GM18499 (cell line): ENCODE data around the gene SDHAF1.
A peak's percentile ranks its signal among the peaks of the same experiment; 100 is the strongest.
"Not testable (repeated sequence)": the region's sequence is repeated elsewhere in the genome, so short reads cannot be mapped to it uniquely, and the experiment has no call there.

Experiments
- ATAC-seq: cut with Tn5 transposase; IDR thresholded peaks from one replicate; pipeline ENCODE4 v1.9.1; 2021; ENCODE audit warnings: moderate number of reproducible peaks; ENCODE audit not compliant: insufficient read depth, unreplicated experiment

The SDHAF1 gene, protein sequence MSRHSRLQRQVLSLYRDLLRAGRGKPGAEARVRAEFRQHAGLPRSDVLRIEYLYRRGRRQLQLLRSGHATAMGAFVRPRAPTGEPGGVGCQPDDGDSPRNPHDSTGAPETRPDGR

DNA sequence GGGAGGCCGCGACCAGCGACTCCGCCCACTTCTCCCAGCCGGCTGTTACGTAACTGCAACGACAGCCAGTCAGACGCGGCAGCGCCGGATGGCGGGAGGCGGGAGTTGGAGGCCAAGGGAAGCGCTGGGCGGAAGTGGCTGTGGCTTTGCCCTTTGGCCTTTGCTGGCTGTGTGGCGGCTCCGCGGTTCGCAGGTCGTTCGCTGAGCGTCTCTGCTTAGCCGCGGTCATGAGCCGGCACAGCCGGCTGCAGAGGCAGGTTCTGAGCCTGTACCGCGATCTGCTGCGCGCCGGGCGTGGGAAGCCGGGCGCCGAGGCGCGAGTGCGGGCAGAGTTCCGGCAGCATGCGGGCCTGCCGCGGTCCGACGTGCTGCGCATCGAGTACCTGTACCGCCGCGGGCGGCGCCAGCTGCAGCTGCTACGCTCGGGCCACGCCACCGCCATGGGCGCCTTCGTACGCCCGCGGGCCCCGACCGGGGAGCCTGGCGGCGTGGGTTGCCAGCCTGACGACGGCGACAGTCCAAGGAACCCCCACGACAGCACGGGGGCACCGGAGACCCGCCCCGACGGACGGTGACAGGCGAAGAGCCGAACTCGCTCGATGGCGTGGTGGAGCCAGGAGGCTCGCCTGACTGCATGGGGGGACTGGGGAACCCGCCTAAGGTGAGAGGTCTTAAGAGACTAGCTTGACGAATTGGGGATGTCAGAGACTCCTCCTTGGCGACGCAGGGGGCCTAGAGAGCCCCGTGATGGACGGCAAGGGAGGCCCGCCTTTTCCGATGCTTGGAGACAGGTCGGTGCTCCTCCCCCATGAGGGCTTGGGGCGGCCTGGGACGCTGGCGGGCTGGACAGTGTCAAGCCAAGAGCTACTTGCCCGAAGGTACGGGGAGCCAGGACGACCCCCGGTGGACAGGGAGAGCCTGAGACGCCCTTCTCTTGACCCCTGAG lies at the start of gene SDHAF1:
SDHAF1 (plus strand) TSS at position 141 of the 946 bp plus-strand sequence; CDS start at position 228, 87 bp downstream.
- peak; percentile 51 for ATAC-seq

DNA sequence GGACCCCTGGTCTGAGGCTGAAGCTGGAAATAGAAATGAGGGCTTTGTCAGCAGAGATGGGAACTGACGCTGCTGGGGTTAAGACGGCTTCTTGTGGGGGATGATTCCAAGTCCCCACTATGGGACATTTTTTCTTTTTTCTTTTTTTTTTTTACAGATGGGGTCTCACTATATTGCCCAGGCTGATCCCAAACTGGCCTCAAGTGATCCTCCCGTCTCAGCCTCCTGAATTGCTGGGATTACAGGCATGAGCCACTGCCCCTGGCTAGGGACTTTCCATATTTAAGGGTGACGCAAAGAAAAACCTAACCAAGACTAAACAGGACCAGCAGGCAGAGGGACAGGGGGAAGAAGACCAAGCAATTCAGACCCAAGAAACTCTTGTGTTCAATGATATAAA lies 48.8 kb upstream of the SDHAF1 start:
- ATAC-seq, result no peak

DNA sequence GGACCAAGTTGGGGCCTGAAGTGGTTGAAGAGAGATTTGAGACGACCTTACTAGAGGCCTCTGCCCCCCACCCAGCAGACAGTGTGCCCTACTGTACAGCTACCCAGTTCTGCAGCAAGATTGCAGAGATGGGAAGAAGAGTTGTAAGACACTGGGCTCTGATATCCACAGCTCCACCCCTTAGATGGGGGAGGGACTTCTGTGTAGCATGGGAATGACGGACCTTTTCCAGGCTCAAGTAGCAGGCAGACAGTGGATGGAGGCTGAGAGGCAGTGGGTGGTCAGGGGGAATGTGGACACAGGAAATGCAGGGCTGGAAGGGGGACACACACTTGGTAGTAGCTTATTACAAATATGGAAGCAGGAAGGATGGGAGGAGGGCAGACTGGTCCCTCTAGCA lies 45.9 kb upstream of the SDHAF1 start:
- ATAC-seq, result no peak

DNA sequence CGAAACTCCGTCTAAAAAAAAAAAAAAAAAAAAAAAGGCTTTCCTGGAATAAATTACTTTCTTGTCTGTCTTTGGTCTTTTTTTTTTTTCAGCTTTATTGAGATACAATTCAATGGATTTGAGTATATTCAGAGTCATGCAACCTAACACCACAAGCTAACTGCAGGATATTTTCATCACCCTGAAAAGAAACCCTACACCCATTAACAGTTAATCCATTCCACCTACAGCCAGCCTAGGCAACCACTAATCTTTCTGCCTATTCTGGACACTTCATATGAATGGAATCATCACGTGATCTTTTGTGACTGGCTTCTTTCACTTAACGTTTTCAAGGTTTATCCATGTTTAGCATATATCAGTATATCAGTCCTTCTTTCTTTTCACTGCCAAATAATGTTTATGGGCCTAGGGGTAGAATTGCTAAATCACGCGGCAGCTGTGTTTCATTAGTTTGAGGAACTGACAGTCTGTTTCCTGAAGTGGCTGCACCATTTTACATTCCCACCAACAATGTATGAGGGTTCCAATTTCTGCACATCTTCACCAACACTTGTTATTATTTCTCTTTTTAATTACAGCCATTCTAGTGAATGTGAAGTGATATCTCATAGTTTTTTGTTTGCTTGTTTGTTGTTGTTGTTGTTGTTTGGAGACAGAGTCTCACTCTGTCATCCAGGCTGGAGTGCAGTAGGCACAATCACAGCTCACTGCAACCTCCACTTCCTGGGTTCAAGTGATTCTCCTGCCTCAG lies 38.9 kb upstream of the SDHAF1 start:
- no peak for ATAC-seq

DNA sequence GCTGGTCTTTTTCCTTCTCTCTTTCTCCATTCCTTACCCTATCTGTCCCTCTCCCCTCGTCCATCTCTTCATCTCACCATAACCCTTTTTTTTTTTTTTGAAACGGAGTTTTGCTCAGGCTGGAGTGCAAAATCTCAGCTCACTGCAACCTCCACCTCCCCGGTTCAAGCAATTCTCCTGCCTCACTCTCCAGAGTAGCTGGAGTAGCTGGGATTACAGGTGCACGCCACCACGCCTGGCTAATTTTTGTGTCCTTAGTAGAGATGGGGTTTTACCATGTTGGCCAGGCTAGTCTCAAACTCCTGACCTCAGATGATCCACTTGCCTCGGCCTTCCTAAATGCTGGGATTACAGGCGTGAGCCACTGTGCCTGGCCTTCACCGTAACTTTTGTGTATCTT lies 37.6 kb upstream of the SDHAF1 start:
- ATAC-seq, result not testable (repeated sequence)

DNA sequence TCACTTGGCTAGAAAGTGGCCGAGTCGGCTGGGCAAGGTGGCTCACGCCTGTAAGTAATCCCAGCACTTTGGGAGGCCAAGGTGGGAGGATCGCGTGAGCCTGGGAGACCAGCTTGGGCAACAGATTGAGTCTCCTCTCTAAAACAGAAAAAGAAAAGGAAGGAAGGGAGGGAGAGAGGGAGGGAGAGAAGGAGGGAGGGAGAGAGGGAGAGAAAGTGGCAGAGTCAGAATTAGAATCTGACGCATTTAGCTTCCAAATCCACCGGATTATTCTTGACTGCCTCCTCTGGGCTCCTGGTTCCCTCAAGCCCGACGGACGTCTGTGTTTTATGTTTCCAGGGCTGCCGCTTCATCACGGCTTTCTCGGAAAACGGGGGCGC lies 36.3 kb upstream of the SDHAF1 start:
- no peak for ATAC-seq

DNA sequence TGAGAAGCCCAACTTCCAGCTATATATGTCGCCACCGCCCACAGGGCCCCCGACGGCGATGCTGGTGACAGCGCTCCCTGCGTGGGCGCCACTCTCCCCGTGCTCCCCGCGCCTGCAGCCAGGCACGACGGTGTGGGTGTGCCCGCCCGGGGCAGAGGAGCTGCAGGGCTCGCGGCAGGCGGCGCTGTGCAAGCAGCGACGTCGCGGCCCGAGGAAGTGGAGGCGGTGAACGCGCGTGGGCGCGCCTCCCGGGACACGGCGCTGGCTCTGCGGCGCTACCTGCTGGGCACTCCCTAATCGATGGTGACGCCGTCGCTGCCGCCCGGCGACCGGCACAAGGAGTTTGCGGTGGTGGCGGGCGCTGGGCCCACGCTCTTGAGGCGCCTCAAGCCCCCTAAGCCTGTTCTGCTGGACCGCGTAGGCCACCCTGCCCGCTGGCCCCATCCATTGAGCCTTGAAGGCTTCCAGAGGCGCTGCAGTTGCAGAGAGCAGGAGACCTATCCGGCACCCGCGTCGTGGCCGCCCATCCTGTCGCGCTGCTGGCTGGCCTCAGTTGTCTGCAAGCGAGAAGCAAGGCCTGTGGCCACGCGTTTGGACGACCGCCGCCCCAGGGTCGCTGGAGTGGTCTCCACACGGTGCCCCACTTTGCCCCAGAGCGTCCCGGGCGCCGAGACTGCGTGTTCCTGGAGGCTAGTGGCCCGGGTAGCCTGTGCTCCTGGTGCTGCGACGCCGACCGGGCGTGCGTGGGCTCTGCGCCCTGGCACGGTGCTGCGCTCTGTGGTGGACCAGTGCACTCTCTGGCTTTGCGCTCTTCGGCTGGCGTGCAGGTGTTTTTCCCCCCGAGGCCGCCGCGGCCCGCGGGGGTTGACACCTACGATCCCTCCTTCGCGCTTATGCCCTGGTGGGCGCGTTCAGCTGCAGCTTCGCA lies 35.7 kb upstream of the SDHAF1 start:
- ATAC-seq, result no peak

DNA sequence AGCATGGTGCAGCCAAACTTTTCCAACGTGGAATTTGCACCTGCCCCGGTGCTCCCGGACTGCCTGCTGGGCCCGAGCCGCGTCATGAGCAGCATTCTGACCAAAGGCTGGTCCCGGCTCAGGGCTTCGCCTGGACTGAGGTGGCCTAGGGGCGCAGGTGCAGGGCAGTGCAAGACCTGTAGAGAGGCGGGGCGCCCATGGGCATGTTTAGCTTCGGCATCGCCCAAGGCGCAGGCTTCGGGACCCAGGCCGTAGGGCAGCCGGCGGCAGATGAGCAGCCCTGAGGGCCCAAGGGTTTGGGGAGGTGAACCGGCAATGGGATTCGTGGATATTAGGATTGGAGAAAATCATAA lies 35.0 kb upstream of the SDHAF1 start:
- no peak for ATAC-seq

DNA sequence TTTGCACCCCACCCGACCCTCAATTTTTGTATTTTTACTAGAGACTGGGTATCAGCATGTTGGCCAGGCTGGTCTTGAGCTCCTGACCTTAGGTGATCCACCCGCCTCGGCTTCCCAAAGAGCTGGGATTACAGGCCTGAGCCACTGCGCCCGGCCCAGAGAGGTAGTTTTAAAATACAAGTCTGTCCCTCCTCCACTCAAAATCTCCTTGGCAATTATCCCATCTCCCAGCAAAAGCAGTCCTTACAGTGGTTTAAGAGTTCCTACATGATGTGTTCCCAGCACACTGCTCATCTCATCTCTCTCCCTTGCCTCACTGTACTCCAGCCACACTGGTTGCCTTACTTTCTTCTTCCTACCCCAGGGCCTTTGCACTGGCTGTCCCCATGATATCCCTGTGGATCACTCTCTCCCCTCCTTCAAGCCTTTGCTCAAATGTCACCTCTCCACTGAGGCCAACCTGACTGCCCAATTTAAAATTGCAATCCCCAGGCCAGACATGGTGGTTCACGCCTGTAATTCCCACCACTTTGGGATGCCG lies 34.5 kb upstream of the SDHAF1 start:
- ATAC-seq, result no peak

DNA sequence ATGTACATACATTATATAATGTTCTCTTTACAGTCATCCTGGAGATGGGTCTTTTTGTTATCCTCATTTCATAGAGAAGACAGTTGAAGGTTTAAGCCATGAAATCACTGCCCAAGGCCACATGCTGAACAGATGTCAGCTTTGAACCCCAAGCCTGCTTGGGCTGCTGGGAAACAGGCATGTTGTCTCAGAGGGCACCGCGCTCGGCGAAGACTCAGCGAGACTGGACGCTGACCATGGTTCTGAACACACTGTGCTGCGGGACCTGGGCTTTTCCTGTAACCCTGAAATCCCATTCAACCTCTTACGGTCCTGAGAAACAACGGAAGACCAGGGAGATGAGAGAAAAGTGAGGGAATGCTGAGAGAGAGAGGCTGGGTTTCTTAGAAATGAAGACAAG lies 31.5 kb upstream of the SDHAF1 start:
- no peak for ATAC-seq

DNA sequence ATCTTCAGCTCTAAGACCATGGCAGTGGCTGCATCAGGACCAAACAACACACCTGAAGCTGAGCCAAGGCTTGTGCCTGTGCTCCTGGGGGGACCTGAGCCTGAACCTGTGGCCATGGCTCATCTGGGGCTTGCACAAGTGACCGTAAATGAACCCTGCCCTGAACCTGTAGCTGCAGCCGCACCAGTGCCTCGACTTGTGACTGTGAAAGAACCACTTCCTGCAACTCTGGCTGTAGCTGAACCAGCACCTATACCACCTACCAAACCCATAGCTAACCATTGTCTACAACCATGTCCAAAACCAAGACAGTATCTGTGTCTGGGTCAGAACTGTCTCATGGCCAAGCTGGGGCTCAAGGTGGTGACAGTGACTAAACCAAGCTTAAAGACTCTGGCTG lies 28.2 kb upstream of the SDHAF1 start:
- no peak for ATAC-seq

DNA sequence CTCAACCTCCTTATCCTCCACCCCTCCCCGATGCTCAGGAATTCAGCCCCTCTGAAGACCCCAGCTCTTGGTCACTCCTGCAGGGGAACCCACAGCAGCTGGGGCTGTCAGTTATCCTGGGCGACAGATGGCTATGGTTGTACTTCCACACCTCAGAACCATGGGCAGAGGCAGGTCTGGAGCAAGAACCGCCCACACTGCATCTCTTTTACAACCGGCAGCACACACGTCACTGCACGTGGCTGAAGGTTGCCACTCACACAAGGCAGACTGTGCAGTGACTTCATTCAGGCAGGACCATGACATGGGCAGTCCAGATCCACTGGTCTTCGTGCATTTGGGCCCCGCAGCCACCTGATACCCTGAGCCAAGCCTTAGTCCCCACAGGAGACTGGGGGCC lies 21.5 kb upstream of the SDHAF1 start:
- no peak for ATAC-seq

DNA sequence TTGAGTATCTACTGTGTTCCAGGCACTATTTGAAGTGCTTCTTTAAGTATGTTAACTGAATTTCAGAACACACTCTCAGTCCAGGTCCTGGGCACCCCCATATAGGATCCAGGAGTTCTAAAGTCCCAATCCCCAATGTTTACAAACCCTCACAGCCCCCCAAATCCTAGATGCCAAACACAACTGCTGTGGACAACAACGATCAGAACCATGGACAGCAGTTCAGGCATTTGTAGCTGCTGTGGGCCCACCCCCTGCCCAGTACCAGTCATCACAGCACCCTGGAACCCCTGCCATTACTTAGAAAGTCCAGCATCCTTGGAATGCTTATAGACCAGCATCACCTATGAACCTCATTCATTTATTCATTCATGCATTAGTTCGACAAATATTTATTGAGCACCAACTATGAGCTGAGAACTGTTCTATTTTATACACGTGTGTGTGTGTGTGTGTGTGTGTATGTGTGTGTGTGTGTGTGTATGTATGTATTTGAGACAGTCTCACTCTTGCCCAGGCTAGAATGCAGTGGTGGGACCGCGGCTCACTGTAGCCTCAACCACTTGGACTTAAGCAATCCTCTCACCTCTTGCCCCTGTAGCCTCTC lies 19.3 kb upstream of the SDHAF1 start:
- no peak for ATAC-seq

DNA sequence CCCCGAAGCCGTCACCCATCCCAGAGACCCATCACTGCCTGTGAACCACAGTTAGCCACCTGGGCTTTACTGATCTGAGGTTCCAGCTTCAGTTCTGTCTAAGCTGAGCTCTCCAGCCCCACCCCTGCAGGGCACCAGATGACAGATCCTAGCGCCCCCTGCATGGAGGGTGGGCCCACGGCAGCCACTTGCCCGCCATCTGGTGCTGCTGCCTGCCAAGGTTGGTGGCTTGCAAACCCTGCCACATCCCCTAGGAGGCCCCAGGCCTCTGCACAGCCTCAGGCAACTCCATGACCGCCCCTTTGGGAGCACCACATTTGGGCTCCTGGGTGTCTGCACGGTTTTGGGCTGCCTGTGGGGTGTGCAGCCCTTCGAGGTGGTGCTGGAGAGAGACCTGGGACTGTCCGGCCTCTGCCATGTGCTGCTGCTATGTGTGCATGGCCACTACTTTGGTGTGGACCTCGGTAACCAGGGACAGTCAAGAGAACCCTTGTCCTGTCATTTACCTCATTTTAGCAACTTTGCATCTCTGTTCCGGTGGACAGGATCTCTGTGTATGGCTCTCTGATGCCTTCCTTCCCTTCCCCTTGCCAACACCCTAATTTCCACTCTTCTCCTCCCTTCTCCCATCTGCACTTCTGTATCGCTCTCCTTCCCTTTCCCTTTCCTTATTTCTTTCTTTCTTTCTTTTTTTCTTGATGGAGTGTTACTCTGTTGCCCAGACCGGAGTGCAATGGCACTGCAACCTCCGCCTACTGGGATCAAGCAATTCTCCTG lies 17.4 kb upstream of the SDHAF1 start:
- ATAC-seq, result no peak

DNA sequence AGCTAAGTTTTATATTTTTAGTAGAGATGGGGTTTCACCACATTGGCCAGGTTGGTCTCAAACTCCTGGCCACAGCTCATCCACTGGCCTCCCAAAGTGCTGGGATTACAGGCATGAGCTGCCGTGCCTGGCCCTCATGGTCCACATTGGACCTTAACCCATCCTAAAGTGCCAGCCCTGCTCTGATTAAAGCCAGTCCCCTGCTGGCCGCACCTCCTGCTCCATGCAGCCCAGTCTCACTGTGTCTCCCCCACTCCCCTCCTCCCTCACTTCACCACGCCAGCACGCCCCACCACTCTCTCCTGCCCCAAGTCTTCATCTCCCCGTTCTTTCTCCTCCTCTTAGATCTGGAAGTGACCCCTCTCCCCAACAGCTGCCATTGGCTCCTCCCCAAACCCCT lies 16.7 kb upstream of the SDHAF1 start:
- no peak for ATAC-seq

DNA sequence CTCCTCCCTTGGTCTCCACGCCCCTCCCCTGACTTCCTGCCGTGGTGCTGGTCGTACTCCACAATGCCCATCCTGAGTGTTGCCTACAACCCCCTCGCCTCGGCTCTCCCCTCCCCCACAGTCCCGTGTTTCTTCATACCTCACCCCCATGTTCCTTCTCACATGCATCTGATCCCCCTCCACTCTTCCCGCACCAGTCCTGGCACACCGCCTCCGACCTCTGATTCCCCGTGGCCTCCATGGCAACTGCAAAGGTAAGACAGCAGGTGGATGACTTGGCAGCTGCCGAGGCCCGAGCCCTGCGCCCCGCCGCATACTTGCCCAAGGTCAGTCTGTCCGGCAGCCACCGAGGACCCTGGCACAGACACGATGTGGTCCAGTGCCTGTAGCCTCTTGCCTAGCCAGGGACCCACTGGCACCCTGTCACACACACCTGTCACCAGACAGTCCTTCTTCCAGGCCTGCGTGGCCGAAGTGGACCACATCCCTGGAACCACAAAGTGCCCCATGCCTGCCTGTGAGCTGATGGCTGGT lies 16.1 kb upstream of the SDHAF1 start:
- ATAC-seq, result no peak

DNA sequence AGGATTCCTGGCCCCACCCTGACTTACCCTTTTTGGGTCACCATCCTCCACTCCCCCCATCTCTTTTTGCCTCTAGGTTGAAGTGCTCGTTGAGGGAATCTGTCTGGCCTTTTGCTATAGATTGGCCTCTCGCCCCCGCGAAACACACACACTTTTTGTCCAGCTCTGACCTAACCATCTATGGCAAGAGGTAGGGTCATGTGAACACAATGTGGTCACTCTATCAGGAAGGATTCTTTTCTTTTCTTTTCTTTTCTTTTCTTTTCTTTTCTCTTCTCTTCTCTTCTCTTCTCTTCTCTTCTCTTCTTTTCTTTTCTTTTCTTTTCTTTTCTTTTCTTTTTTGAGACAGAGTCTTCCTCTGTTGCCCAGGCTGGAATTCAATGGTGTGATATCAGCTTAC lies 14.0 kb upstream of the SDHAF1 start:
- ATAC-seq, result not testable (repeated sequence)

DNA sequence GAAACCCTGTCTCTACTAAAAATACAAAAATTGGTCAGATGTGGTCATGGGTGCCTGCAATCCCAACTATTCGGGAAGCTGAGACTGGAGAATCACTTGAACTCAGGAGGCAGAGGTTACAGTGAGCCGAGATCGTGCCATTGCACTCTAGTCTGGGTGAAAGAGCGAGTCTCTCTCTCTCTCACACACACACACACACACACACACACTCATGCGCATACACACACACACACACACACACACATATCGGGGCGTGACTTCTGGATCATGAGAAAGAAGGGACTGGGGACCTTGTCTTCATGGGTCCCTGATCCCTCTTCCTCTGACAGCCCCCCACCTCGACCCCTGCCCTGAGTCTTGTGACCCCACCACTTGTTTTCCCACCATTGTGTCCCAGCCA lies 11.8 kb upstream of the SDHAF1 start:
- ATAC-seq, result no peak

DNA sequence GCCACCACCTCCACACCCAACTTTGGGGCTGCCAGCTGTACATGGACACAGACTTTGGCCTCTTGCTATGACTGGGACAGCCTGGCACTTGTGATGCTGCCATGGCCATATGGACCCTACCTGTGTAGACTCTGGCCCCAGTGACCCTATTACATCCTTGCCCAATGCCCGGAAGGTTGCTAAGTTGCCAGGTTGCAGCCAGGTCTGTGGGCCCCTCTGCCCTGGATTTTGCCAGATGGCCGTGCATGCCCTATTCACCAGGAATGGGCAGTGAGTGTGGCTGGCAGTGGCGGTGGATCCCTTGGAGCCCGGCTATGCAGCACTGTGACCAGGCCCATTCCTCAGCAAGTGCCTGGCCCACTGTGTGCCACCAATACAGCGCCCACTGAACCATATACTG lies 8.9 kb upstream of the SDHAF1 start:
- no peak for ATAC-seq
